GM10266 (cell line): ENCODE results near the gene SAMD14.

ENCODE experiments used
- DNase-seq: peaks from one replicate; pipeline ENCODE4 v3.0.0; 2012; ENCODE audit errors: extremely low spot score
- TF ChIP-seq, protein P1 (sequence below): IDR thresholded peaks from 2 replicates; pipeline ENCODE4 v1.5.1; 2012; ENCODE audit warnings: mild to moderate bottlenecking, low read depth; ENCODE audit not compliant: control insufficient read depth, insufficient read depth; ENCODE audit errors: missing control alignments

The SAMD14 gene

DNA sequence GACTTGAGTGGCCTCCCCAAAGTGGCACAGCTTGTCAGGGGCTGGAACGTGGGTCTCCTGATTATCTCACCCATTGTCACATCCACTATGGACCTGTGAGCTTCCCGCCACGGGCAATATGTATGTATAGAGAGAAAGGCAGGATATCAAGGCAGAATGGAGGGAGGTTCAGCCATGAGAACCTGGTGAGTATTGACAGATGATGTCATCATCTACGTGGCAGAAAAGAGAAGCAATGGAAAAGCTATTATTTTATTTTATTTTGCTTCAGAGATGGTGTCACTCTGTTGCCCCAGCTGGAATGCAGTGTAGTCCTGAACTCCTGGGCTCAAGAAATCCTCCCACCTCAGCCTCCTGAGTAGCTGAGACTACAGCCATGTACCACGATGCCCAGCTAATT, 48.2 kb downstream of the SAMD14 start:
- TF ChIP-seq, protein P1, sequence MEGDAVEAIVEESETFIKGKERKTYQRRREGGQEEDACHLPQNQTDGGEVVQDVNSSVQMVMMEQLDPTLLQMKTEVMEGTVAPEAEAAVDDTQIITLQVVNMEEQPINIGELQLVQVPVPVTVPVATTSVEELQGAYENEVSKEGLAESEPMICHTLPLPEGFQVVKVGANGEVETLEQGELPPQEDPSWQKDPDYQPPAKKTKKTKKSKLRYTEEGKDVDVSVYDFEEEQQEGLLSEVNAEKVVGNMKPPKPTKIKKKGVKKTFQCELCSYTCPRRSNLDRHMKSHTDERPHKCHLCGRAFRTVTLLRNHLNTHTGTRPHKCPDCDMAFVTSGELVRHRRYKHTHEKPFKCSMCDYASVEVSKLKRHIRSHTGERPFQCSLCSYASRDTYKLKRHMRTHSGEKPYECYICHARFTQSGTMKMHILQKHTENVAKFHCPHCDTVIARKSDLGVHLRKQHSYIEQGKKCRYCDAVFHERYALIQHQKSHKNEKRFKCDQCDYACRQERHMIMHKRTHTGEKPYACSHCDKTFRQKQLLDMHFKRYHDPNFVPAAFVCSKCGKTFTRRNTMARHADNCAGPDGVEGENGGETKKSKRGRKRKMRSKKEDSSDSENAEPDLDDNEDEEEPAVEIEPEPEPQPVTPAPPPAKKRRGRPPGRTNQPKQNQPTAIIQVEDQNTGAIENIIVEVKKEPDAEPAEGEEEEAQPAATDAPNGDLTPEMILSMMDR = no peak
- DNase-seq = no peak

DNA sequence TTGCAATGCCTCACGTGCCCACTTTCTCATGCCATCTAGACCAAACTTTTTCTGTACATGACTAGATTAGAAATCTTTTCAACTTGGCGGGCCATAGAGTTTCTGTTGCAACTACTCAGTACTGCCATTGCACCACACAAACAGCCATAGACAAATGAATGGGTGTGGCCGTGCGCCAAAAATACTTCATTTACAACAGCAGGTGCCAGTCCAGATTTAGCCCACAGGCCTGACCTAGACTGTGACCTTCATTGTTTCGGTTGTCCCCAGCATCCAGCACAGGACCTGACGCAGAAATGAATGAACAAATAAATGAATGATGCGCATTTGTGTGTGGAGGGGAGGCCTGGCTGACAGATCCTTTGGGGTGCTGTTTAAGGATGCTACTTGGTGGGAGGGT, 49.1 kb downstream of the SAMD14 start:
- TF ChIP-seq, protein P1 = no peak
- DNase-seq = no peak

DNA sequence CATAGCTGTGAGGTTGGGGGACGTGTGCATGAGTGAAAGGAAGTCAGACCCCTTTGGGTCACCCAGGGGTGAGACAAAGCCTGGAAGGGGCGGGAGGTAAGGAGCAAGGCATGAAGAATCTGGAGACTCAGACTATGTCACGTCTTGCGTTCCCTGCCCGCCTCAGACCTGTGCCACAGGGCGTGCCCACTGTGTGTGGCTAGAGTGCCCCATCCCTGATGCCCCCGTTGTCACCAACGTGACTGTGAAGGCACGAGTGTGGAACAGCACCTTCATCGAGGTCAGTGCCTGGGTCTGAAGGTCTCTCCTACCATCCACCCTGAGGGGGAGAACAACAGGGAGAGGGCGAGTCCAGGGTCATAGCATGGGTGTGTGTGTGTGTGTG, 49.9 kb downstream of the SAMD14 start:
- TF ChIP-seq, protein P1 = no peak
- DNase-seq = no peak

DNA sequence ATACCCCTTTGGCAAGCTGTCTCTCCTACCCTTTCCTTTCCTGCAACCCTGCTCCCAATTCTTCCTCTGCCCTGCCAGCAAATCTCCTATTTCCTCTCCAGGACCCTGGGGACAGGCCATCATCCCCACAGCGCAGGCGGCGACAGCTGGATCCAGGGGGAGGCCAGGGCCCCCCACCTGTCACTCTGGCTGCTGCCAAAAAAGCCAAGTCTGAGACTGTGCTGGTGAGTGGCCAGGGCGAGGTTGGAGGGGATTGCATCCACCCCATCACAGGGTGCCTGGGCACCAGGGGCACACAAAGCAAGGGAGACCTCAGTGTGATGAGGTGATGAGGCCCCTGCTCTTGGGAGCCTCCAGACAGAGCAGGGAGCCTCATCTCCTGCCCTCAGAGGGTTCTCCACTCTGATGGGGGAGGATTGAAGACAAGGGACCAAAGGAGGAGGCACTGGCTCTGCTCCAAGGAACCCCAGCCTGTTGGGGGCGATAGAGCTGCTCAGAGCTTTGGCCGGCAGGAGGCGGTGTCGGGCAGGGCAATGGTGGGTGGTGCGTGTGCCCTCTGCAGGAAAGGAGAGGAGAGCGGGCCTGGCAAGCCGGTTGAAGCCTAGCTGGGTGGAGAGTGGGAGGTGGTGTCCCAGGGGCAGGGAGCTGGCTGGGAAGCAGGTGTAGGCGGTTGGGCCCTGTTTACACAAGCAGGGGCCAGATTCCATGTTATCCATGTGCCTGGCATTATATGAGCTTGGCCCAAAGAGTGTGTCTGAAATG, 50.4 kb downstream of the SAMD14 start:
- TF ChIP-seq, protein P1 = peak; percentile 32
- DNase-seq = peak; percentile 48

DNA sequence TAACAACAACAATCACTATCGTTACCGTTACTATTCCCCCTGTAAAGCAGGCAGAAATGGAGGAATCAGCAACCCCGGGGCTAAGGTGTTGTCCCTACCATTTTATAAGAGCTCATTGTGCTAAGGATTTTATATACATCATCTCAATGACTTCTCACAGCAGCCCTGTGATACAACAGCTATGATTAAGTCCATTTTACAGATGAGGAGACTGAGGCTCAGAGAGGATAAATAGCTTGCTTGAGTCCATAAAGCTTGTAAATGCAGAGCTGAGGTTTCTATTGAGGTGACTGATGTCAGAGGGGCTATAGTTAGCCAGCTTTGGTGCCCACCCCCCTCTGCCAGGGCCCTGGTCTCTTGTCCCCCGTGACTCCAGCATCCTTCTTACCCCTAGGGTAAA, 51.5 kb downstream of the SAMD14 start:
- TF ChIP-seq, protein P1 = no peak
- DNase-seq = no peak

DNA sequence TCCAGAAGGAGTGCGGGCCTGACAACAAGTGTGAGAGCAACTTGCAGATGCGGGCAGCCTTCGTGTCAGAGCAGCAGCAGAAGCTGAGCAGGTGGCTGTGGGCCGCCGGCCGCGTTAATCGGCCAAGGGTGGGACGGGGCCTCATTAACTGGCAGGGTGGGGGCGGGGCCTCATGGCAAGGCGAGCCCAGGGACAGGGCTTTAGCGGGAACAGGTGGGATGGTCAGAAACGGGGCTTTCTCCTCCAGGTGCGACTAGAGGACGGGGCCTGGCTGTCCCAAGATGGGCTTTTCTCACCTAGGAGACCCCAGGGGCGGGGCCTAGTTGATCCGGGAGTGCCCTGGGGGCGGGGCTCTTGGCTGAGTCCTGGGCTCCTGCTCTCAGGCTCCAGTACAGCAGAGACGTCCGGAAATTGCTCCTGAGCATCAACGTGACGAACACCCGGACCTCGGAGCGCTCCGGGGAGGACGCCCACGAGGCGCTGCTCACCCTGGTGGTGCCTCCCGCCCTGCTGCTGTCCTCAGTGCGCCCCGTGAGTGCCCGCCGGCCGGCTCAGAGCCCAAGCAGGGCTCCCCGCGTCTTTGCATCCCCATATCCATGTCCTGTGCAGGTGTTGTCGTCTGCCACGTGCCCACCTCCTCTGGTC, 53.2 kb downstream of the SAMD14 start:
- no peak for DNase-seq
- TF ChIP-seq, protein P1 = no peak

DNA sequence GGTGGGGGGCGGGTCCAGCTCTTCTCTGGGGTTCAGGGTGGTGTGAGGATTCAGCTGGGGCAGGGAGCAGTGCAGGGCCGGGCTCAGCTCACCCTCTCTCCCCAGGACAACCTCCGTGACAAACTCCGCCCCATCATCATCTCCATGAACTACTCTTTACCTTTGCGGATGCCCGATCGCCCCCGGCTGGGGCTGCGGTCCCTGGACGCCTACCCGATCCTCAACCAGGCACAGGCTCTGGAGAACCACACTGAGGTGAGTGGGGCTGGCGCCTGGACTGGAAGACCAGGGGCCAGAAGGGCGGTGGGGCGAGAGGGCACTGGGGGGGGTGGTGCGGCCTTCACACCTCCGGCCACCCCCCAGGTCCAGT, 53.8 kb downstream of the SAMD14 start:
- TF ChIP-seq, protein P1 = no peak
- no peak for DNase-seq
